ENCODE measurements around the gene KIF21B. TPM values are rescaled to one million over a fixed set of nuclear protein-coding genes. Genes with fewer than 3 reads are reported as not detected.
"Not testable (repeated sequence)": the region's sequence is repeated elsewhere in the genome, so short reads cannot be mapped to it uniquely, and the experiment has no call there.

KIF21B gene
- total RNA-seq, 1 donor from 2014 or later, result 1.3 TPM

DNA sequence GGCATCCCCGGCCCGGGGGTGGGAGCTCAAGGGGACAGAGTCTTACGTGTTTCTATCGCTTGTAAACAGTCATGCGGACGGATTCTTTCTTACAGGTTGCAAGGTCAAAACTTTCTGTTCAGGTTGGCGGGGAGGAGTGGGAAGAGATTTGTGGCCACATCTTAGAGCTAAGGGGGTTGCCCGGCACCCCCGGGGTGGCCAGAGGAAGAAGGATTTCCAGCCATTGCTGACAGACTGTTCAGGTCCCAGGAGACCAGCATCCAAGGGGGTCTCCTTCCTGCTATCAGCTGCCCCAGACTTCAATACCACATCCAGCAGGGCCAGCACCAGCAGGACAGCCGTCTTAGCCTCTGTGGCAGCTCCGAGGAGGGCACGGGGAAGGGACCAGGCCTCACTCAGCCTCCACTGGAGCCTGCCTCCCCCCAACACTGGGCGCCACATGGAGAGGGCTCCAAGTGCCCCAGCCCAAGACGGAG, 52.0 kb downstream of the KIF21B start:
- DNase-seq (ENCODE audit: low read depth), result no peak

DNA sequence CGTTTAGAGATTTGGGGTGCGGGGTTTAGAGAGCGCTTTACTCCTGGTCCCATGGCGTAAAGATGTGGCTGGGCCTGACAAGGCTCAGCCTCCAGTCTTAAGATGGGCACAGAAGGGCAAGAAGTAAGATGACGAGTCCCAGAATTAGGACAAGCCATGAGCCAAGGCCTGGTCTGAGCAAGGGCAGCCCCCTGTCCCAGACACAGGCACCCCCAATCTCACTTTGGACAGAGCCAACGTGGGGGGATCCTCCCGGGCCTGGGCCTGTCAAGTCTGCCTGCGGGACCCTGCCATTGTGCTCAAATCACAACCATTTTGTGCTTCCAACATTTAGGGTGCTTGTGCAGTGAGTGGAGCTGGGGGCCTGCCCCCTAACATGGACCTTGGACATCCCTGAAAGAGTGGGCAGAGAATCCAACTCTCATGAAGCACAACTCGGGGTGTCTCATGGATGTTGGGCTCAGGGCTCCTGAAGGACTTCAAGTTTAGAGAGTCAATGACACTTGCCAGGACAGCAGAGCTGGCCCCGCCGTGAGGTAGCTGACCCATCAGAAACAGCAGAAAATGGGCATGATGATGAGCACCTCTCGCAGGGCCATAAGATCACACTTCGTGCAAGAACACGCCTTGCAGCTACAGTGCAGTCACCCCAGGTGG, 52.6 kb downstream of the KIF21B start:
- no peak for DNase-seq (ENCODE audit: low read depth)

DNA sequence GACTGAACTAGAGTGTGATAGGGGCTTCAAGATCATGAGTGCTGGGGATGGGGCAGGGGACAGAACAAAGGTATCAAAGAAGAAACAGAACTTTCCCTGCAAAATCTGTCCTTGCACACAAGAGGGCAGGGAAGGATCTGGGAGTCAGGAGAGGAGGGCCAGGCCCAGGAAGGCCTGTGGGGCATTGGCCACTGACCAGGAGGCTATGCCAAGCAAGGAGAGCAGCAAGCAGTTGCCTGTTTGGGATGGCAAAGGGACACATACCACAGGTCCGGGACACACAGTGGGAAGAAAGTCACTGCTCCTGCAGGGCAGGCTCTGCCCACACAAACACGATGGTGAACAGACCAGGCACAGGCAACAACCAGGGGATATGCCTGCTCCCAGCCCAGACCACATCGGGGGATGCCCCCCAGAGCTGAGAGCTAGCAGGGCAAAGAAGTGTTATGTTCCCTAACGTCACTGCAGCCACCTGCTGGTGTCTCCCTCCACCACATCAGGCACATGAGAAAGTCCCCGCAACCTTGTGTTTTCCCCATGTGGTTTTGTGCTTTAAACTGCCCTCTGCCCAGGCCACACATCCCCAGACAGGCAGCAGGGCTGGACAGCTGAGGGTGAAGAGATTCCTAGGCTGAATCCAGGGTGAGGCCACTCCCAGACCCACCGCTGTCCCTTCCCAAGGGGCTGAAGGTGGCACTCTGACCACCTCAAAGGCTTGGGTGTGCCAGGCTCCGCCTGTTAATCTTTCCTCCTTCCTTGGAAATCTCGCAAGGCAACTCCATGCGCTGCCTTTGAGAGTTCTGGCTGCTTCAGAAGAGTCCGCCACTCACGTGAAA, 53.6 kb downstream of the KIF21B start:
- no peak for DNase-seq (ENCODE audit: low read depth)

DNA sequence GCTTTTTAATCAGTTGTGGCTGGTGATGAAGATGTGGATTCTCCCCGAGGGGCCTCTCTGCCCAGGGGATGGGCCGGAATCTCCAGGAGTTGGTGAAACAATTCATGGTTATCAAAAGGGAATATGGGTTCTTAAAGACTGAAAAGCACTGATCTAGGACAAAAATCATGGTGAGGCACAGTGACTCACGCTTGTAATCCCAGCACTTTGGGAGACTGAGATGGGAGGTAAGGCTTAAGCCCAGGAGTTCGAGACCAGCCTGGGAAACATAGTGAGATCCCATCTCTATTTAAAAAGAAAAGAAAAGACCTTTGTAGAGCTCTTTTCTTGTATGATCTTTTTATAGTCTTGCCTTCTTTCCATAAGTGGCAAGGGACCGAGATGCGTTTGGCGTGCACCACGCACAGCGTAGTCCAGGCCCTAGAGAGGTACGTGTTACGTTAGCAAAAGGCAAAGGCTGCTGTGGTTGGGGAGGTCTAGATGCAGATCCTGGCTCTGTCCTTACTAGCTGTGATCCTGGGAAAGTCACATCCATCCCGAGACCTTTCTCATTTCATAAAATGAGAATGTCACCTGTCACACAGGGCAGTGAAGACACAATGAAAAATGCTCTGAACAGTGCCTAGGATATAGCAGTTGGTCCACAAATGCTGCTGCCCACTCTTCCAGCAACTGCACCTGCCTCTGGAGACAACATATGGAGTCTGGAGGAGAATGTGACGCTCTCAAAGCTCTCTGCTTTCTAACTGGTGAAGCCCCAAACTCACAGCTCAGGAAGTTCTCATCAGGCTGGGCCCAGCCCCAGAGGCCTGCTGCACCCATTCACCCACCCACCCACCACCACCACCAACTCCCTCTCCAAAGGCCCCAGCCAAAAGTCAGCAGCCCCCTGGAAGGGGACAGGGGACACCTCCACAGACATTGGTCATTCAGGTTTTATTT, 54.8 kb downstream of the KIF21B start:
- DNase-seq (ENCODE audit: low read depth), result no peak

DNA sequence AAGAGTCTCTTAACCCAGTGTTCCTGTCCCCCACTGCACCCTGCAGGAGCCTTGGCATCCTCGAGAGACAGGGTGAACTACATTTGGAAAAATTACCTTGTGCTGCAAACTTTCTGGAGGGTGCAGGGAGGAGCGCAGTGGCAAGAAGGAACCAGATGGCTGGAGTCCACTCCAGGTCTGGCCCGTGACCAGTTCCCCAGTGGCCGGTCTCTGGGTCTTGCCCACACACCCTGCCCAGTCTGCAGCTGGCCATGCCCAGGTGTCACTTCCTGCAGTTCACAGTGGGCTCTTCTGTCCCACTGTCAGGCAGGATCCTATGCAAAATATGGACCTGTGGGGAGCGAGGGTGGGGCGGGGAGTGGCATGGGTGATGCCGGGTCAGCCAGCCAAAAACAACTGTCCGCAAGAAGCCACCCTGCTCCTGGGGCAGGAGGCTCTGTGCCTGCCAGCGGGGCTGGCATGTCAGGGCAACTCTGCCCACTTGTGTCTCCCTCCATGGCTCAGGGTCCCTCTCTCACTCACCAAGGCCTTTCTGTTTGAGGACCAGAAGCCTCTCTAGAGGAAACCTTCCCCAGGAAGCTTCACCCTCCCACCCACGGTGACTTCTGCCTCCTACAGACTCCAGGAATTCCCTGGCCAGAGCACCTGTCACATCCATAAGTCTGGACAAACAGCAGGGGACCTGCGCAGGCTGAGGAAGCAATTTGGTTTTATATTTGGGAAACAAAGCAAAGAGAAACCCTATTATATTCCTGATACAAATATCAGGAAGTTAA, 55.6 kb downstream of the KIF21B start:
- no peak for DNase-seq (ENCODE audit: low read depth)

DNA sequence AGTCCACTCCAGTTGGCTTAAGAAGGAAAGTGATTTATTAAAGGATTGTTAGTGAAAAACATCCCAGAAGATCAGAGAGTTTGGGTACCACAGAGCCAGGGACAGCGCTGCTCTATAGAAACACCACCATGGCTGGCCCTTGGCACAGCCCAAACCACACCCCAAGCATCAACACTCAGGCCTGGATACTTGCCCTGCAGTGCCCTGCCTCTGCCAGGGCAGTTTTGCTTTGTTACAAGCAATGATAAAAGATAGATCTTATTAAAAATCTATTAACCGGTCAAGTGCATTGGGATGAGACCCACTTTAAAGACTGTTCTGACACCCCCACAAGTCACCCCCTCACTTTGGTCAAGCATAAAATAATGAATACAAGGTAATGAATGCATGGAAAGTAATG, 56.6 kb downstream of the KIF21B start:
- DNase-seq (ENCODE audit: low read depth), result no peak

DNA sequence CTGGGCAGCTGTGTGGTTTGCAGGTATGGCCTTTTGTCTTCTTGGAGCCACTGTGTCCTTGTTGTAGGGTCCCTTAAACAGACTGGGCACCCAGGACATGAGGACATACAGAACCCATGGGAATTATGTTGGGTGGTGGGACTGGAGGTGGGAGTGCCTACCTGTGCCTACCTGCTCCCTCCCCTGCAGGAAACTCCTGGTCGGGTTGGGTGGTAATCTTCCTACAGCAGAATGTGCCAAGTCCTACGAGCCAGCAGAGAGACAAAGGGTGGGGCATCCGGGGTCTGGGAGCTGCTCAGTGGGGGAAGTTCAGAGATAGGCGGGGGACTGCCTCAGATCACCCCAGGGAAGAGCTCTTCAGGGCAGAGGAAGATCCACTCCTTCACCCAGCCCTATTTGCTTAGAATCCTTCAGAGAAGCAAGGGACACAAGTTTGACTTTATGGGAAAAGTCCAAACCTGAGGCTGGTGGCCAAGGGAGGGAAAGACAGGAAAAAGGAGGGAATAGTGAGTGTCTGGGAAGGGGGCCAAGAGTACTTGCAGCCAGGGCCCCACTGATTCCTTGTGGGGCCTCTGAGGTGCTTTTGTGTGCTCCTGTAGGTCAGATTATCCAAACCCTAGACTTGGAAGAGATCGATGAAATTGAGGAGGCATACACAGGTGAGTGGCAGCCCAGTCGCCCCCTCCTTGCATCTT, 58.3 kb downstream of the KIF21B start:
- no peak for DNase-seq (ENCODE audit: low read depth)

DNA sequence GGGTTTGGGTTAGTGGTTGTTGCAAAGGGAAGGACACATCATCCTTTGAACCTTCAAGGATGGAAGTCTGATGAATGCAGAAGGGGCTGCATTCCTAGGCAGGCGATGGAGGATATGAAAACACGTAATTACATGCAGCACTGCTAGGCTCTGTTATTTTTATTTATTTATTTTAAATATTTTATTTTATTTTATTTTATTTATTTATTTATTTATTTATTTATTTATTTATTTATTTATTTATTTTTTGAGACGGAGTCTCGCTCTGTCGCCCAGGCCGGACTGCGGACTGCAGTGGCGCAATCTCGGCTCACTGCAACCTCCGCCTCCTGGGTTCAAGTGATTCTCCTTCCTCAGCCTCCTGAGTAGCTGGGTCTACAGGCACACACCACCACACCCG, 59.6 kb downstream of the KIF21B start:
- DNase-seq (ENCODE audit: low read depth), result not testable (repeated sequence)

DNA sequence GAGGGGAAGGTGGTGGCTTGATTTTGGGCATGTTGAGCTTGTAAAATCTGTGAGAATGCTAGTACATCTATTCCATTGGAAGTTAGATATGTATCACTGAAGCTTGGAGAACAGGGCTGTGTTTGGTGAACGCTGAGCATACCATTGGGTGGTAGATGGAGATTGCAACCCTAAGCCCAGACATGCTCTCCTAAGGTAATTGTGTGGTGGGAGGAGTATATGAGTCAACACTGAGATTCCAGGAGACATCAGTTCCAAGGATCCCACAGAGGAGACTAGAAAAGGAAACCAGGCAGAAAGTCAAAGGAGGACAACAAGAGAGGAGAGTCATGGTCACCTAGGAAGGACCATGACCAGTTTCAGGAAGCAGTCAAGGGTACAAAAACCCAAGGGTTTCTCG, 60.4 kb downstream of the KIF21B start:
- DNase-seq (ENCODE audit: low read depth), result peak; percentile 15

DNA sequence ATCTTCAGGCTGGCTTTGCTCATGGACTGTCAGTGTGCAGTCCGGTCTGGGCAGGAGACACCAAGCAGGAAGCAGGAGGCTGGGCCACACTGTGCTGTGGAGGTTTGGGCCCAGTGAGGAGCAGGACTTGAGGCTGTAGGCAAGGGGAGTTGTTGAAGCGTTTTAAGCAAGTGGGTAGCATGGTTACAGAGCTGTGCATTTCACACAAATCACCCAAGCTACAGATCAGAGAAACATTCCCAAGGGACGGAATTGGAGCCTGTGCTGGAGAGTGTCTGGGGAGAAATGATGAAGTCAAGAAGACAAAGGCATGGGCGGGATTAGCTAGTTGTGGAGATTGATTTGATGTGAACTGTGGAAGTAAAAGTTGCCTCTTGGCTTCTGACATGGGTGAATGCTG, 60.9 kb downstream of the KIF21B start:
- DNase-seq (ENCODE audit: low read depth), result no peak

DNA sequence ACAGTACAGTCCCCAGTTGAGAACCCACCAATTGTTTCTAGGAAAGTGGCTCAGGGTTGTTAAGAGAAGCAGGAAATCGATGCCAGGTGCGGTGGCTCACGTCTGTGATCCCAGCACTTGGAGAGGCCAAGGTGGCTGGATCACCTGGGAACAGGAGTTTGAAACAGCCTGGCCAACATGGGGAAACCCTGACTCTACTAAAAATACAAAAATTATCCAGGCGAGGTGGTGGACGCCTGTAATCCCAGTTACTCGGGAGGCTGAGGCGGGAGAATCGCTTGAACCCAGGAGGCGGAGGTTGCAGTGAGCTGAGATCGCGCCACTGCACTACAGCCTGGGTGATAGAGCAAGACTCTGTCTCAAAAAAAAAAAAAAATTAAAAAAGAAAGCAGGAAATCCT, 61.4 kb downstream of the KIF21B start:
- not testable (repeated sequence) for DNase-seq (ENCODE audit: low read depth)

DNA sequence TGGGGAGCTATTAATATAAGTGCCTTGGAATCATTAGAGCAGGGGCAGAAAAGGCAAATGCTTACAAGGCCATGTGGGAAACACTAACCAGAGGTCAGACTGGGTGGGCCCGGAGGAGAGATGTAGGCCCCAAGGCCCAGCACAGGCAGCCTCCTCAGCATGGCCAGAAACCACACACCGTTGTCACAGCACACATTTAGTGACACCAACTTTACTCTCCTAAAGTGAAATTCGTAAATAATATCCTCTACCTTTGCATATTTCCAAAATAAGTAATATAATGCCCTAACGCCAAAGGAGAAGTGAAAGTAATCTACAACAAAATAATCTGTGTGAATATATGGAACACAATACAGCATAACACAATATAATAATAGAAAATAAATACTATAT, 62.6 kb downstream of the KIF21B start:
- DNase-seq (ENCODE audit: low read depth), result no peak

DNA sequence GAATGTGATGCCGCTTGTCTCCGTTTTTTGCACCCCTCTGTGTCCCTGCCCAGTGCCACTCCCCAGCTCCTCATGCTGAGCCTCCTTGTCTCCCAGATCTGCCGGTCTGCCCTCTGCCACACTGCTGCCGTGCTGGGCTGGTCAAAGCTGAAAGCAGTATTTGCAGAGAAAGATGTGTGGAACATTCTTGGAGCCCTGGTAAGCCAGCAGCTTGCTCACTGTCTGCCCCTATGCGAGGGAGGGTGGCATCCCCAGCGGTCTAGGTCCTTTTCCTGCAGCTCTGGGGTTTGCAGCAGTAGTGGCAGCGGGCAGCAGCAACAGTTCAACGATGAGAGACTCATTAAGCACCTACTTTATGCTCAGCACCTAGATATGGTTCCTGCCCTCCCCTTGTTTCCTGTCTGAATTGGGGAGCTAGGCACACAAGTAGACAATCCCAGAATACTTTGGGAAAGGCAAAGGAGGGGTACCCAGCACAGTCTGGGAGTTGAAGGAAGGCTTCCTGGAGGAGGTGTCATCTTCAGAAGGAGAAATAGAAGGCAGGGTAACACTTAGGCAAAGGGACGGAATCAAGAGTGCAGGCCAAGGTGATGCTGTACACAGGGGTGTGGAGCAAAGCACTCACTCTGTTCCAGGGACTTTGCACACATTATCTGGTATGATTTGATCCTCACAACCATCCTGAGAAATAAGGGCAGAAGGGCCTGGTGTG, 63.1 kb downstream of the KIF21B start:
- DNase-seq (ENCODE audit: low read depth), result no peak

DNA sequence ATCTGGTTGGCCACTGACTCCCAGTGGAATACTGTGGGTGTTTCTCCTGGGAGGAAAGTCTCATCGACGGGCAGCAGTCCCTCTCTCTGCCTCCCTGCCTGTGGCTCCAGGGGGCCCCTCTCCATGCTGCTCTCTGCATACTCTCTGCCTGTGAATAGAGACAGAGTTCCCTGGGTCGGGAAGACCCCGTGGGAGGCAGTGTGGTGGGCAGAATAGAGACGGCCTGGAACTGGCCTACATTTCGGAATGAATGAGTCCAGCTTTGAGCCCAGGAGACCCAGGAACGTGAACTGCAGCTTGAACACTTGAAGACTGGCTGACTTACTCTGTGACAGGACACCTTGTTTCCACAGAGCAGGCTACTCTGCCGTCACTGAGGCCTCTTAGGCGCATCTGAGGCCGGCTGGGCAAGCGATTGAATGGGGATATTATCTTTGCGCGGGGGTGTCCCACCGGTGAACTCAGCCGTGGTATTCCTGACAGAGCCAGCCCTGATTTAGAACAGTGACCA, 64.0 kb downstream of the KIF21B start:
- DNase-seq (ENCODE audit: low read depth), result no peak

DNA sequence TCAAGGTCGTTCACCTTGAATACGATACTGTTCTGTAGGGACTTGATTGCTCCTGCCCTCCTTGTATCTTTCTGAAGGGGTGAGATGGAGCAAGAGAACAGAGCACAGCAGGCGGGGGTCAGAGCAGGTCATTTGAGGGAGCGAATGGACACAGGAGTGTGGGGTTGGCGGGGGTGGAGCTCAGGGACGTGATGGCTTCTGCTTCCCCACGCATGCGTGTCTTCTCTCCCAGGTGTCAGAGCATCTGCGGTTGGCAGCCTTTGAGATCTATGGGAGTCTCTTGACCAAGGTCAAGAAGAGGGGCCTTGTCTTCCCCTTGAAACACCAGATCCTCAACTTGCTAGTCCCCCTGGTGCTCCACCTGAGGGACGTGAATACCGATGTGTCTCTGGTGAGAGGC, 64.9 kb downstream of the KIF21B start:
- DNase-seq (ENCODE audit: low read depth), result no peak

DNA sequence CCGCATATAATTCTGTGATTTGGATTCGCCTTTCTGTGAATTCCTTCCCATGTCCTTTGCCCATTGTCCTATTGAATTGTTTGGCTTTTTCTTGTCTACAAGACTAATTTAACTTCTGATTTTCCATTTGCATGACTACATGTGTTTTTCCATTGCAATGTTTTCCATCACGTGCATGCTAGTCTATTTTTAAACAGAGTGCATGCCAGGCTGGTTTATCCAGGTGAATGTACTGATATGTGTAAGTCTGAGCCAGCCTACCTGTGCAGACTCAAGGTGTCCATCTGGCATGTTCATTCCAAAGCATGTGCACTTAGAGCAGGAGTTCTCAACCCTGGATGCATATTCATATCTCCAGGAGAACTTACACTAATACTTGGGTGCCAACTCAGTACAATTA, 69.1 kb downstream of the KIF21B start:
- no peak for DNase-seq (ENCODE audit: low read depth)

DNA sequence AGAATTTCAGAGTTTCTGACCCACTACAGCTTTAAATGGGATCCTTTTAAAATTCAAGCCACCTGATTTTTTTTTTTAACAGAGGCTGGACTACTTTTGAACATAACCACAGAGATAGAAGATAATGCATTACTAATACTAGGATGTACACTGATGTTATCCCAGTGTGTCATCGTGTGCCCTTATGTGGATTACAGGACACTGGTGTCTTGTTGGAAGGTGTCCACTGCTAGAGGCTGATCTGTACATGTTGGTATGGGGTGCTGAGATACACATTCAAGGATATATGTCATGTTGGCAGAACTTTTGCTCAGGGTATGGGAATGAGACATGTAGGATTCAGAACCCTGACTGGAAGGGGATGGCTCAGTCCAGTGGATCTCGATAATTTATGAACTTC, 72.5 kb downstream of the KIF21B start:
- DNase-seq (ENCODE audit: low read depth), result no peak

DNA sequence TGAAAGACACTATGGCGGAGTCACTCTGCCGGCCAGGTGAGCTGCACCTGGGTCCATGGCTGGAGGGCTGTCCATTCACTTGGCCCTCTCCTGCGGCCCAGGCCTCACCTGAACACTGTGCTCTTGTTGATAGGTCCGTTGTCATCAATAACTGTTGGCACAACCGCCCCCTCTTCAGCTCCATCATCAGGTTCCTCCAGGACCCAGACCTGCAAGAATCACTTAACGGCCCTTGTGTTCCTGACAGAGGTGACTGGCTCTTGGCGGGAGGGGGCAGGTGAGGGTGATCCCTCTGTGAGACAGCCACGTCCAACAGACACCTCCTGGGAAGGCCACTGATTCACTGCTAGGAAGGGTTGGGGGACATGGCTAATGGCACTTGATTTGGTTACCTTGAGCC, 73.9 kb downstream of the KIF21B start:
- no peak for DNase-seq (ENCODE audit: low read depth)

DNA sequence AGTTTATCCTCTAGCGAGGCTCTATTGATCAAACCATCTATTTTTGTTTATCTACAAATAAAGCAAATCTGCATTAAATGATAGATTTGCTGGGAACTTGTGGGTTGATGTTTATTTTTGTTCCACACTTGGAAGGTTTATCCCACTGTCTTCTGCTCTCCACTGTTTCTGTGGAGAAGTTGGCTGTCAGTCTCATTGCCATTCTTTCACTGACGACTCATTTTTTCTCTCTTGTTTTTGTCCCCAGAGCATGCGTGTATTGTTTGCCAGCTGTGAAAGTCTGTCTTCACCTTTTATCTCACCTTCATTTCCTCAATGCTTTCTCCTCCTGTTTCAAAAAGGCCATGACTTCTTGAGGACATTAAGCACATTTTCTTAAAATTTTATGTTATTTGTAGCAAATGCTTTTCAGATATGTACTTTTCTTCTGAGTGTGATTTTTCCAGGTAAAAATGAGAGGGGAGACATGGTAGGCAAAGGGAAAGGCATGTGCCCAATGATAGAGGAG, 76.4 kb downstream of the KIF21B start:
- DNase-seq (ENCODE audit: low read depth), result no peak

DNA sequence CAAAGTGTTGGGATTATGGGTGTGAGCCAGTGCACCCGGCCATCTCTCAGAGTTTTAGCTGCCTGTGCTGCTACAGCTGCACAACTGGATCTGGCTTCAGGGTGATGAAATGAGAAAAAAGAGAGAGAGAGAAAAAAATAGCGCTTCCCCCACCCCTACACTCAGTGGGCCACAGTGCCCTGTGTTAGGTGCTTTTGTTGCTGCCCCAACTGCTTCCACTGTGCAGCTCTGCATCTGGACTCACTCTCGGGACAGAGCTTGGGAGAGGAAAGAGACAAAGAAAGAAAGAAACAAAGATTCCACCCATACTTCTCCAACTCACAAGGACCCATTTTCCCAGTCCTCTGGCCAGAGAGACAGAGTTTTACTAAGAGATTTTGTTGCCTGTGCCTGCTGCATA, 78.4 kb downstream of the KIF21B start:
- DNase-seq (ENCODE audit: low read depth), result no peak
